MM.1S (cell line): ENCODE data around the gene CNBD2.
"Not testable (repeated sequence)": the region's sequence is repeated elsewhere in the genome, so short reads cannot be mapped to it uniquely, and the experiment has no call there.

ENCODE experiments used
- DNase-seq: peaks from one replicate; pipeline ENCODE4 v3.0.0-alpha.2; 2015
- H2AFZ ChIP-seq: fragments of 300-600 bp; sonication (generic); 2 replicates; pipeline ENCODE4 v1.6.0; 2016; ENCODE audit warnings: antibody characterized with exemption, low read length
- H3F3A ChIP-seq: fragments of 300-600 bp; sonication (generic); 2 replicates; pipeline ENCODE4 v1.6.1; 2016; ENCODE audit warnings: mild to moderate bottlenecking, antibody characterized with exemption, low read length, moderate library complexity, mixed read lengths; ENCODE audit not compliant: insufficient read depth
- H3K27ac ChIP-seq: fragments of 300-600 bp; sonication (generic); 2 replicates; pipeline ENCODE4 v1.5.1; 2016; ENCODE audit warnings: mild to moderate bottlenecking, low read length
- H3K27me3 ChIP-seq: fragments of 300-600 bp; sonication (generic); replicated peaks from 2 replicates; pipeline ENCODE4 v1.6.0; 2016; ENCODE audit warnings: low read length; ENCODE audit not compliant: insufficient read depth
- H3K36me3 ChIP-seq: fragments of 300-600 bp; sonication (generic); replicated peaks from 2 replicates; pipeline ENCODE4 v1.6.1; 2016; ENCODE audit warnings: mild to moderate bottlenecking, low read length, mixed read lengths; ENCODE audit not compliant: insufficient read depth
- H3K4me1 ChIP-seq: fragments of 300-600 bp; sonication (generic); 2 replicates; pipeline ENCODE4 v1.6.1; 2016; ENCODE audit warnings: low read length, mixed read lengths
- H3K4me2 ChIP-seq: fragments of 300-600 bp; sonication (generic); 2 replicates; pipeline ENCODE4 v1.6.0; 2016; ENCODE audit warnings: low read depth, low read length
- H3K4me3 ChIP-seq: fragments of 300-600 bp; sonication (generic); 2 replicates; pipeline ENCODE4 v1.5.1; 2016; ENCODE audit warnings: low read length, mixed read lengths
- H3K79me2 ChIP-seq: fragments of 300-600 bp; sonication (generic); 2 replicates; pipeline ENCODE4 v1.6.1; 2016; ENCODE audit warnings: mixed run types, low read length, mixed read lengths
- H3K9ac ChIP-seq: fragments of 300-600 bp; sonication (generic); 2 replicates; pipeline ENCODE4 v1.6.1; 2016; ENCODE audit warnings: low read length, mixed read lengths
- H3K9me2 ChIP-seq: fragments of 300-600 bp; sonication (generic); replicated peaks from 2 replicates; pipeline ENCODE4 v1.6.1; 2016; ENCODE audit warnings: mild to moderate bottlenecking, low read length, mixed read lengths; ENCODE audit not compliant: insufficient read depth
- H3K9me3 ChIP-seq: fragments of 300-600 bp; sonication (generic); replicated peaks from 2 replicates; pipeline ENCODE4 v1.6.1; 2016; ENCODE audit warnings: mild to moderate bottlenecking, low read length, mixed read lengths; ENCODE audit not compliant: insufficient read depth
- H4K20me1 ChIP-seq: fragments of 300-600 bp; sonication (generic); 2 replicates; pipeline ENCODE4 v1.6.1; 2016; ENCODE audit warnings: mild to moderate bottlenecking, low read length, moderate library complexity, mixed read lengths; ENCODE audit not compliant: insufficient read depth
- EZH2 ChIP-seq: fragments of 300-600 bp; sonication (generic); optimal IDR thresholded peaks from 2 replicates; pipeline ENCODE3; 2017; ENCODE audit warnings: low read depth, mild to moderate bottlenecking, antibody characterized with exemption, low read length, mixed read lengths
- EZH2phosphoT487 ChIP-seq: fragments of 300-600 bp; sonication (generic); IDR thresholded peaks from 2 replicates; pipeline ENCODE4 v1.6.1; 2018; ENCODE audit warnings: antibody characterized with exemption, low read length
- TF ChIP-seq, protein P1 (sequence below): fragments of 300-600 bp; sonication (generic); IDR thresholded peaks from 2 replicates; pipeline ENCODE4 v1.5.1; 2016; ENCODE audit warnings: antibody characterized with exemption, low read length, mixed read lengths

Gene CNBD2

DNA sequence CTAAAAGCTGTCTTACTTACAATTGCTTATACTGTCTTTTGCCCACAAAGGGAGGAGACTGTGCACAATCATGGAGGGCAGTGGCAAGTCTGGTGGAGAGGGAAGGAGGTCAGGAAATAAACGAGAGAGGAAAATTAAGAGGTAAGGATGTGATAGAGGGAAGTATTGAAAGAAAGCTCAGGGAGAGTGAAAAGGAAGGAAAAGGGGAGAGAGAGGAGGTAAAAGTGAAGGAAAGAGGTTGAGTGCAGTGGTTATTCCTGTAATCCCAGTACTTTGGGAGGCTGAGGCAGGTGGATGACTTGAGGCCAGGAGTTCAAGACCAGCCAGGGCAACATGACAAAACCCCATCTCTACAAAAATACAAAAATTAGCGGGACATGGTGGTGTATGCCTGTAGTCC lies 103.5 kb downstream of the CNBD2 start:
- Histone ChIP-seq H3K9ac (no peak overlapping the region), H4K20me1 (no peaks in the 10 kb centered on the region), H2AFZ (no peak overlapping the region), H3K9me2 (no peaks in the 10 kb centered on the region), H3K36me3 (no peaks in the 10 kb centered on the region), H3K79me2 (no peaks in the 10 kb centered on the region), H3K4me2 (no peak overlapping the region), H3K9me3 (no peaks in the 10 kb centered on the region), H3K4me1 (peaks cover 7% of the 10 kb centered on the region), H3K27ac (no peak overlapping the region), H3K27me3 (no peaks in the 10 kb centered on the region), H3K4me3 (no peak overlapping the region), H3F3A (0 out of 2 replicates have a peak, but pooled peaks cover 2% of the 10 kb centered on the region)
- no peak for TF ChIP-seq EZH2
- no peak for TF ChIP-seq EZH2phosphoT487
- TF ChIP-seq, protein P1, sequence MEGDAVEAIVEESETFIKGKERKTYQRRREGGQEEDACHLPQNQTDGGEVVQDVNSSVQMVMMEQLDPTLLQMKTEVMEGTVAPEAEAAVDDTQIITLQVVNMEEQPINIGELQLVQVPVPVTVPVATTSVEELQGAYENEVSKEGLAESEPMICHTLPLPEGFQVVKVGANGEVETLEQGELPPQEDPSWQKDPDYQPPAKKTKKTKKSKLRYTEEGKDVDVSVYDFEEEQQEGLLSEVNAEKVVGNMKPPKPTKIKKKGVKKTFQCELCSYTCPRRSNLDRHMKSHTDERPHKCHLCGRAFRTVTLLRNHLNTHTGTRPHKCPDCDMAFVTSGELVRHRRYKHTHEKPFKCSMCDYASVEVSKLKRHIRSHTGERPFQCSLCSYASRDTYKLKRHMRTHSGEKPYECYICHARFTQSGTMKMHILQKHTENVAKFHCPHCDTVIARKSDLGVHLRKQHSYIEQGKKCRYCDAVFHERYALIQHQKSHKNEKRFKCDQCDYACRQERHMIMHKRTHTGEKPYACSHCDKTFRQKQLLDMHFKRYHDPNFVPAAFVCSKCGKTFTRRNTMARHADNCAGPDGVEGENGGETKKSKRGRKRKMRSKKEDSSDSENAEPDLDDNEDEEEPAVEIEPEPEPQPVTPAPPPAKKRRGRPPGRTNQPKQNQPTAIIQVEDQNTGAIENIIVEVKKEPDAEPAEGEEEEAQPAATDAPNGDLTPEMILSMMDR = no peak
- DNase-seq = no peak

DNA sequence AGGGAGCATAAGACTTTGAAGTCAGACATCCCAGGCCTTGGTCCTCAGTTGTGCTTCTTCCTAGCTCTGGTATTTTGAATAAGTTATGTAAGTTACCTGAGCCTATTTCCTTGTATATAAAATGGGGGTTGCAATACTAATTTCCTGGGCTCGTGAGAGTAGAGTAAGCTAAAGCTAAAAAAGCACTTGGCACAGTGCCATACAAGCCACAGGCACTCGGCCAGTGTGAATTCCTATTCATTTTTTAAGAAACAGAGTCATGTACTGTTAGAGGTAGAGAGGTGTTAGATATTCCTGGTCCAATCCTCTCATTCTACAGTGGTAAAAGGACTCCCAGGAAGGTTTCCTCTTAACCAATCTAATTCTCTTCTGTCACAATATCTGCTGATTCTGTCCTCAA lies 106.6 kb downstream of the CNBD2 start:
- no peak for DNase-seq
- Histone ChIP-seq H4K20me1 (no peaks in the 10 kb centered on the region), H3K27me3 (no peaks in the 10 kb centered on the region), H3K4me3 (no peak overlapping the region), H3K4me2 (no peak overlapping the region; the same call in 1 of the 2 replicates), H3K4me1 (peaks cover 7% of the 10 kb centered on the region), H3K79me2 (no peaks in the 10 kb centered on the region), H3F3A (0 out of 2 replicates have a peak, but pooled peaks cover 2% of the 10 kb centered on the region), H2AFZ (no peak overlapping the region), H3K9me2 (no peaks in the 10 kb centered on the region), H3K36me3 (no peaks in the 10 kb centered on the region), H3K27ac (no peak overlapping the region), H3K9me3 (no peaks in the 10 kb centered on the region), H3K9ac (no peak overlapping the region)
- TF ChIP-seq EZH2phosphoT487 (no peak), EZH2 (no peak)
- TF ChIP-seq, protein P1 = no peak

- H3K9me3 ChIP-seq, H3K27me3 ChIP-seq, H2AFZ ChIP-seq, H3K79me2 ChIP-seq, H3K9ac ChIP-seq, H3K9me2 ChIP-seq, H3K4me1 ChIP-seq, H3K27ac ChIP-seq, DNase-seq, H3K4me2 ChIP-seq, H3K36me3 ChIP-seq, H4K20me1 ChIP-seq, H3K4me3 ChIP-seq, H3F3A ChIP-seq: not testable (repeated sequence)
These were observed 109.4 kb downstream of the CNBD2 start for GRCh38 chr20:36077762-36078161.

DNA sequence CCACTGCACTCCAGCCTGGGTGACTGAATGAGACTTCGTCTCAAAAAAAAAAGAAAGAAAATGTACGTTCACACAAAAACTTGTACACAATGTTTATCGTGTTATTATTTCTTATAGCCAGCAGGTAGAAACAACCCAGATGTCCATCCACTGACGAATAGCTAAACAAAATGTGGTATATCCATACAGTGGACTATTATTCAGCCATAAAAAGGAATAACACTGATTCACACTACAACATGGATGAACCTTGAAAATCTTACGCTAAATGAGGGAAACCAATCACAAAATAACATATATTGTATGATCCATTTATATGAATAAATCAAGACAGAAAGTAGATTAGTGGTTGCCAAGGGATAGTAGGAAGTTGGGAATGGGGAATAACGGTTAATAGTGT lies 111.1 kb downstream of the CNBD2 start:
- no peak overlapping the region for H3K4me3 ChIP-seq
- H3K79me2 ChIP-seq = no peaks in the 10 kb centered on the region
- no peak overlapping the region for H2AFZ ChIP-seq
- H4K20me1 ChIP-seq = no peaks in the 10 kb centered on the region
- no peaks in the 10 kb centered on the region for H3K36me3 ChIP-seq
- H3K9me2 ChIP-seq = no peaks in the 10 kb centered on the region
- H3F3A ChIP-seq = 0 out of 2 replicates have a peak, but pooled peaks cover 2% of the 10 kb centered on the region
- no peak overlapping the region for H3K27ac ChIP-seq
- no peak overlapping the region for H3K9ac ChIP-seq
- no peak overlapping the region for H3K4me2 ChIP-seq
- TF ChIP-seq, protein P1 = no peak
- no peak for TF ChIP-seq EZH2
- no peak for TF ChIP-seq EZH2phosphoT487
- H3K27me3 ChIP-seq = no peaks in the 10 kb centered on the region
- peaks cover 7% of the 10 kb centered on the region for H3K4me1 ChIP-seq
- H3K9me3 ChIP-seq = no peaks in the 10 kb centered on the region
- no peak for DNase-seq

DNA sequence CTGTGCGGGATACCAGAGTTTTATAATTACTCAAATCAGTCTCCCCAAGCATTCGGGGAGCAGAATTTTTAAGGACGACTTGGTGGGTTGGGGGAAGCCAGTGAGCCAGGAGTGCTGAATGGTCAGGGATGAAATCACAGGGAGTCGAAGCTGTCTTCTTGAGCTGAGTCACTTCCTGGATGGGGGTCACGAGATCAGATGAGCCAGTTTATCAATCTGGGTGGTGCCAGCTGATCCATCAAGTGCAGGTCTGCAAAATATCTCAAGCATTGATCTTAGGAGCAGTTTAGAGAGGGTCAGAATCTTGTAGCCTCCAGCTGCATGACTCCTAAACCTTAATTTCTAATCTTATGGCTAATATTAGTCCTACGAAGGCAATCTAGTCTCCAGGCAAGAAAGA lies 111.6 kb downstream of the CNBD2 start:
- not testable (repeated sequence) for H3K9ac ChIP-seq, H3F3A ChIP-seq, DNase-seq, H3K4me3 ChIP-seq, H3K9me2 ChIP-seq, H3K27me3 ChIP-seq, H3K9me3 ChIP-seq, H3K27ac ChIP-seq, H2AFZ ChIP-seq, H3K36me3 ChIP-seq, H4K20me1 ChIP-seq, H3K4me1 ChIP-seq, H3K79me2 ChIP-seq, H3K4me2 ChIP-seq
